ENCODE data around the gene C11orf91. TPM values are rescaled to one million over a fixed set of nuclear protein-coding genes. Genes with fewer than 3 reads are reported as not detected.

Gene C11orf91
- total RNA-seq, 1 experiment from 2014 or later: 2.9 TPM

DNA sequence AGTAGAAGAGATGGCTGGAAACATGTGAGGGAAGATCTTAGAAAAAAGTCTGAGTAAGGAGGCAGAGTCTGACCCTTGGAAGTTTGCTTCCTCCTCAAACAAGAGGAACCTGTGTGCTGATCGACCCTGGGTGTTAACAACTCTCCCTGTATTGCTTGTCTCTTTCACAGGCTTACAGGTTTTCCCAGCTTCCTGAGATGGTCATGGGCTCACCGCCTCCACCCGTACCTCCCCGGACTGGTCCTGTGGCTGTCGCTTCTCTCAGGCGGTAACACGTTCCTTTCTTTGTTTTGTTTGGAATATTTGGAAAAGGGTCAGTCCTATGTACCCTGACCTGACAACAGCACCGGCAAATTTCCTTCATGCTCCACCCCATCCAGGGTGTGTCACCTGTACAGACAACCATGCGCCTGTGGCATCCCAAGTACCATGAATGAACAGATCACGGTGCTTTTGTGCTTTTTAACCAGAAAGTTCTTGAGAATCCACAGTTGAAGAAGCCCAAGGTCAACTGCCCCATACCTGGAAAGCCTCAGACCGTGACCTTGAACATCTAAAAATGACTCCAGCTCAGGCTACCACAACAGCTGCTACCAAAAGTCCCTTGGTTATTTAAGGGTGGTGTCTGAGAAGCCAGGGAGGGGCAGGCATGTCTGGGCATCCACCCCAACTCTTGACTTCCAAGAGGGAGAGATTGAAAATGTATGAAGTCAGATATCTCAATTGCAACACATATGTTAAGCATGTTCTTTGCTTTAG, 44.6 kb downstream of the C11orf91 start:
- no peak overlapping the region for H3K27ac Mint-ChIP-seq (ENCODE audit: low read depth, unreplicated experiment)
- no TSS peak for BruUV-seq (replicated peaks)

DNA sequence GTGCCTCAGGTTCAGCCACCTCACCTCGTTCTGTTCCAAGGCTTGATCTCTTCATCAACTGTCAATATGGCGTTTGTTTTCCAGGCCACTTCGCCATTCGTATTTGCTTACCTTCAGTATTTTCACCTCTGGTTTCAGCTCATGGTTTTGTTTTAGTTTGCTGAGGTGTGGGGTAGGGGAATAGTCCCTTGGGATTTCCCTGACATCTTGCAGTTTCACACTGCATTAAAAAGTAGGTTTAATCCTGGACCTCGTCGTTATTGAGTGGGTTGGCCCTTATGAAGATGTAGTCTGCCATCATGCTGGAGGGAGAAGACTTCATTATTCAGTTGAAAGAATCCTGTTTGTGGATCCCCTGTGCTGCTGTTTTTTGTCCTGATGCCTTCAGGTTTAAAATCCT, 46.0 kb downstream of the C11orf91 start:
- intact Hi-C loops (cut with micrococcal nuclease): no loop called here
- DNase-seq (ENCODE audit: unreplicated experiment): no peak
- Mint-ChIP-seq H3K27ac (ENCODE audit: low read depth, unreplicated experiment) (no peak overlapping the region), H3K4me3 (ENCODE audit: unreplicated experiment) (no peak overlapping the region), H3K27me3 (ENCODE audit: insufficient read depth, unreplicated experiment) (no peaks in the 10 kb centered on the region), H3K4me1 (ENCODE audit: insufficient read depth, unreplicated experiment) (peaks cover 5% of the 10 kb centered on the region), H3K36me3 (ENCODE audit: insufficient read depth, unreplicated experiment) (no peaks in the 10 kb centered on the region), H3K9me3 (ENCODE audit: unreplicated experiment) (no peaks in the 10 kb centered on the region)
- POLR2A ChIA-PET: no interaction called here
- no TSS peak for BruUV-seq (replicated peaks)
- CTCF ChIA-PET: interaction anchor here (0.6 kb wide), 1 partner anchor 34 kb away, joined by 4 read pairs; no protein-coding TSS in a partner anchor
- TF ChIP-seq, protein P1, sequence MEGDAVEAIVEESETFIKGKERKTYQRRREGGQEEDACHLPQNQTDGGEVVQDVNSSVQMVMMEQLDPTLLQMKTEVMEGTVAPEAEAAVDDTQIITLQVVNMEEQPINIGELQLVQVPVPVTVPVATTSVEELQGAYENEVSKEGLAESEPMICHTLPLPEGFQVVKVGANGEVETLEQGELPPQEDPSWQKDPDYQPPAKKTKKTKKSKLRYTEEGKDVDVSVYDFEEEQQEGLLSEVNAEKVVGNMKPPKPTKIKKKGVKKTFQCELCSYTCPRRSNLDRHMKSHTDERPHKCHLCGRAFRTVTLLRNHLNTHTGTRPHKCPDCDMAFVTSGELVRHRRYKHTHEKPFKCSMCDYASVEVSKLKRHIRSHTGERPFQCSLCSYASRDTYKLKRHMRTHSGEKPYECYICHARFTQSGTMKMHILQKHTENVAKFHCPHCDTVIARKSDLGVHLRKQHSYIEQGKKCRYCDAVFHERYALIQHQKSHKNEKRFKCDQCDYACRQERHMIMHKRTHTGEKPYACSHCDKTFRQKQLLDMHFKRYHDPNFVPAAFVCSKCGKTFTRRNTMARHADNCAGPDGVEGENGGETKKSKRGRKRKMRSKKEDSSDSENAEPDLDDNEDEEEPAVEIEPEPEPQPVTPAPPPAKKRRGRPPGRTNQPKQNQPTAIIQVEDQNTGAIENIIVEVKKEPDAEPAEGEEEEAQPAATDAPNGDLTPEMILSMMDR (IDR thresholded peaks at IDR 0.05; ENCODE audit: unreplicated experiment): no peak

More for the DNA sequence above, 44.6 kb downstream of the C11orf91 start:
- Mint-ChIP-seq H3K4me3 (ENCODE audit: unreplicated experiment) (no peak overlapping the region), H3K27me3 (ENCODE audit: insufficient read depth, unreplicated experiment) (no peaks in the 10 kb centered on the region), H3K9me3 (ENCODE audit: unreplicated experiment) (no peaks in the 10 kb centered on the region), H3K4me1 (ENCODE audit: insufficient read depth, unreplicated experiment) (peaks cover 5% of the 10 kb centered on the region), H3K36me3 (ENCODE audit: insufficient read depth, unreplicated experiment) (no peaks in the 10 kb centered on the region)
- TF ChIP-seq, protein P1 (IDR thresholded peaks at IDR 0.05; ENCODE audit: unreplicated experiment): no peak
- no peak for DNase-seq (ENCODE audit: unreplicated experiment)
- ChIA-PET CTCF (interaction anchor here (0.7 kb wide), 1 partner anchor 20 kb away, joined by 6 read pairs; no protein-coding TSS in a partner anchor), POLR2A (interaction anchor here (0.9 kb wide), 1 partner anchor 21 kb away, joined by 4 read pairs; no protein-coding TSS in a partner anchor)
- intact Hi-C loops (cut with micrococcal nuclease): no loop called here

DNA sequence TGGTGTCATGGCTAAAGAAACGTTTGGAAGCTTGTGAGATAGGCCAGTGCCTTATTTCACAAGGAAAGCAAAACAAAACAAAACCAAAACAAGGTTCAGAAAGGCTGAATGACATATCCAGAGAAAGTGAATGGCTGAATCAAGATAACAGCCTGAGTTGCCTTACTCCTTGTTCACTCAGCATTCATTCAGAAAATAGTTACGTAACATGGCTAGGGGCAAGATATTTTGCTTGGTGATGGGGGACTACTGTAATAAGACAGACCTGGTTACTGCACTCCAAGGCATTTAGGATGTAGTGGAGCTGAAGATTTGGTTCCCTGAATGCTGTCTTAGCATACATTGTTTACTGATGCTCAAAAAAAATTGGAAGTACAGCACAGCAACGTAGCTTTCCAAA, 47.7 kb downstream of the C11orf91 start:
- Mint-ChIP-seq H3K36me3 (ENCODE audit: insufficient read depth, unreplicated experiment) (no peaks in the 10 kb centered on the region), H3K9me3 (ENCODE audit: unreplicated experiment) (no peaks in the 10 kb centered on the region), H3K27me3 (ENCODE audit: insufficient read depth, unreplicated experiment) (no peaks in the 10 kb centered on the region), H3K4me1 (ENCODE audit: insufficient read depth, unreplicated experiment) (peaks cover 5% of the 10 kb centered on the region), H3K27ac (ENCODE audit: low read depth, unreplicated experiment) (no peak overlapping the region), H3K4me3 (ENCODE audit: unreplicated experiment) (no peak overlapping the region)
- ChIA-PET POLR2A (no interaction called here), CTCF (interaction anchor here (0.8 kb wide), 1 partner anchor 89 kb away, joined by 3 read pairs; no protein-coding TSS in a partner anchor)
- no peak for DNase-seq (ENCODE audit: unreplicated experiment)
- BruUV-seq (replicated peaks): no TSS peak
- TF ChIP-seq, protein P1 (IDR thresholded peaks at IDR 0.05; ENCODE audit: unreplicated experiment): no peak
- intact Hi-C loops (cut with micrococcal nuclease): no loop called here

DNA sequence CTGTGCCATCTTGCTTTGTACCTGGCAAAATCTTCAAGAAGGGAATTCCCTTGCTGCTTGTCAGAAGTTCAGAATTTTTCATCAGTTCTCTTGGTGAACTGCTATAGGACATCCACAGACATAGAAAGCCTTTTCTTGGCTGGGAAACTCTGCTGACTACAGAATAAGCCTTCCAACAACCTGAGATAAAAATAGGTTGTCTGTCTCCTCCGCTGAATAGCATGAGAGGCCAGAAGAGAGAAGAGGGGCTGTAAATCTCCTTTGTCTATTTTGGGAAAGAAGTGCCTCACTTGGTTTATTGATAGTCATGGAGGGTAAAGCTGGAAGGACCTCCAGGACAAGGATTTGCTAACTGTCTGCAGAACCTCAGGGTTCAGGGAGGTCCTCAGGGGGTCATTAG, 48.2 kb downstream of the C11orf91 start:
- no peak overlapping the region for H3K4me3 Mint-ChIP-seq (ENCODE audit: unreplicated experiment)
- H3K27me3 Mint-ChIP-seq (ENCODE audit: insufficient read depth, unreplicated experiment): no peaks in the 10 kb centered on the region
- no peak for DNase-seq (ENCODE audit: unreplicated experiment)
- H3K36me3 Mint-ChIP-seq (ENCODE audit: insufficient read depth, unreplicated experiment): no peaks in the 10 kb centered on the region
- intact Hi-C loops (cut with micrococcal nuclease): no loop called here
- no peaks in the 10 kb centered on the region for H3K9me3 Mint-ChIP-seq (ENCODE audit: unreplicated experiment)
- peaks cover 5% of the 10 kb centered on the region for H3K4me1 Mint-ChIP-seq (ENCODE audit: insufficient read depth, unreplicated experiment)
- H3K27ac Mint-ChIP-seq (ENCODE audit: low read depth, unreplicated experiment): no peak overlapping the region
- TF ChIP-seq, protein P1 (IDR thresholded peaks at IDR 0.05; ENCODE audit: unreplicated experiment): no peak
- no TSS peak for BruUV-seq (replicated peaks)
- POLR2A ChIA-PET: no interaction called here
- CTCF ChIA-PET: interaction anchor here (0.8 kb wide), 1 partner anchor 90 kb away, joined by 3 read pairs; no protein-coding TSS in a partner anchor

Data from MCF 10A (cell line).